Thyroid gland (tissue), 4 donors: Measurements from ENCODE around the gene TTC9B. TPM values are rescaled to one million over a fixed set of nuclear protein-coding genes. Genes with fewer than 3 reads are reported as not detected.

Experiments used
- DNase-seq, 2 donors: peaks; one replicate each; pipeline ENCODE4 v3.0.0-alpha.2; 2019
- H3K27ac ChIP-seq, 3 donors: fragments of 200-600 bp; sonication (generic); 1 replicate in 2 of 3; 2 replicates in 1 of 3; pipeline ENCODE4 v1.5.1; 2016 to 2019; ENCODE audit warnings: mild to moderate bottlenecking in 1 of 3, moderate library complexity in 1 of 3
- H3K27me3 ChIP-seq: fragments of 200-600 bp; sonication (generic); one replicate; pipeline ENCODE4 v1.5.1; 2019
- H3K36me3 ChIP-seq, 2 donors: fragments of 200-600 bp; sonication (generic); one replicate each; pipeline ENCODE4 v1.5.1; 2016 to 2019
- H3K4me1 ChIP-seq, 2 donors: fragments of 200-600 bp; sonication (generic); one replicate each; pipeline ENCODE4 v1.5.1; 2017 to 2019
- H3K4me3 ChIP-seq, 3 donors: fragments of 200-600 bp; sonication (generic); replicated peaks in 1 of 3; 1 replicate in 2 of 3; 2 replicates in 1 of 3; pipeline ENCODE4 v1.5.1; 2016; ENCODE audit warnings: mild to moderate bottlenecking in 1 of 3
- H3K9me3 ChIP-seq: fragments of 200-600 bp; sonication (generic); one replicate; pipeline ENCODE4 v1.5.1; 2017
- POLR2A ChIP-seq, 2 donors: fragments of 450-650 bp; IDR thresholded peaks; one replicate each; pipeline ENCODE4 v1.6.1; 2017; ENCODE audit warnings: antibody characterized with exemption in 2 of 2, mild to moderate bottlenecking in 2 of 2, moderate library complexity in 1 of 2
- WGBS, 2 donors: methylation state at CpG; one replicate each; pipeline ENCODE4 v1.1.5; 2017; 5-methylcytosine and 5-hydroxymethylcytosine counted together
- intact Hi-C: fragments of 100-400 bp; cut with DNase I; formaldehyde crosslinking; loops from one replicate; pipeline ENCODE4 v1.15.1; 2023
- total RNA-seq, 4 donors: library from RNA; depleted of rRNA; stranded (reverse); fragments of >200 nt; gene quantifications; one replicate each; pipeline ENCODE4 v1.2.3, GENCODE V29; 2016
- TF ChIP-seq, protein P1 (sequence below), 6 experiments: fragments of 200-600 bp in 3 of 6; fragments of 450-650 bp in 3 of 6; sonication (generic) in 3 of 6; IDR thresholded peaks; one replicate each; pipeline ENCODE4 v1.5.1; 2016 to 2019; ENCODE audit warnings: antibody characterized with exemption in 6 of 6, mild to moderate bottlenecking in 2 of 6, inconsistent platforms in 1 of 6, moderate library complexity in 1 of 6

The TTC9B gene
- total RNA-seq, 4 donors from 2014 or later: not detected

DNA sequence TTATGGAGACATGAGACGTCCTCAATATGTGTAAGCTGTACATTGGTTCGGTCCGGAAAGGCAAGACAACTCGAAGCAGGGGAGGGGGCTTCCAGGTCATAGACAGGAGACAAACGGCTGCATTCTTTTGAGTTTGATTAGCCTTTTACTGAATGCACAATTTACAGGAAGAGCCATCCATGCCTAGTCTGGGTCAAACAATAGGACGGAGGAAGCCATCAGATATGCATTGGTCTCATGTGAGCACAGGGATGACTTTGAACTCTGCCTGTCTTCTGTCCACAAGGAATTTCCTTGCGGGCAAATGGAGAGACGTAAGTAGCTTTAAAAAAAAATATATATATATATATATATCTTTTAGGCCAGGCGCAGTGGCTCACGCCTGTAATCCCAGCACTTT is 10.2 kb upstream of the TTC9B start:
- DNase-seq: no peak
- WGBS, 2 donors: 68 to 72% methylated on average over 10 of the region's 10 CpGs
- Histone ChIP-seq H3K9me3 (no peaks in the 10 kb centered on the region), H3K4me1 (peaks cover 7 to 31% of the 10 kb centered on the region in 2 donors), H3K36me3 (peaks cover 3 to 6% of the 10 kb centered on the region in 2 donors), H3K27ac (no peak overlapping the region), H3K27me3 (no peaks in the 10 kb centered on the region), H3K4me3 (no peak overlapping the region)
- intact Hi-C loops: no loop called here
- TF ChIP-seq, protein P1, sequence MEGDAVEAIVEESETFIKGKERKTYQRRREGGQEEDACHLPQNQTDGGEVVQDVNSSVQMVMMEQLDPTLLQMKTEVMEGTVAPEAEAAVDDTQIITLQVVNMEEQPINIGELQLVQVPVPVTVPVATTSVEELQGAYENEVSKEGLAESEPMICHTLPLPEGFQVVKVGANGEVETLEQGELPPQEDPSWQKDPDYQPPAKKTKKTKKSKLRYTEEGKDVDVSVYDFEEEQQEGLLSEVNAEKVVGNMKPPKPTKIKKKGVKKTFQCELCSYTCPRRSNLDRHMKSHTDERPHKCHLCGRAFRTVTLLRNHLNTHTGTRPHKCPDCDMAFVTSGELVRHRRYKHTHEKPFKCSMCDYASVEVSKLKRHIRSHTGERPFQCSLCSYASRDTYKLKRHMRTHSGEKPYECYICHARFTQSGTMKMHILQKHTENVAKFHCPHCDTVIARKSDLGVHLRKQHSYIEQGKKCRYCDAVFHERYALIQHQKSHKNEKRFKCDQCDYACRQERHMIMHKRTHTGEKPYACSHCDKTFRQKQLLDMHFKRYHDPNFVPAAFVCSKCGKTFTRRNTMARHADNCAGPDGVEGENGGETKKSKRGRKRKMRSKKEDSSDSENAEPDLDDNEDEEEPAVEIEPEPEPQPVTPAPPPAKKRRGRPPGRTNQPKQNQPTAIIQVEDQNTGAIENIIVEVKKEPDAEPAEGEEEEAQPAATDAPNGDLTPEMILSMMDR (IDR thresholded peaks at IDR 0.05): no peak
- no peak for TF ChIP-seq POLR2A (IDR thresholded peaks at IDR 0.05)

DNA sequence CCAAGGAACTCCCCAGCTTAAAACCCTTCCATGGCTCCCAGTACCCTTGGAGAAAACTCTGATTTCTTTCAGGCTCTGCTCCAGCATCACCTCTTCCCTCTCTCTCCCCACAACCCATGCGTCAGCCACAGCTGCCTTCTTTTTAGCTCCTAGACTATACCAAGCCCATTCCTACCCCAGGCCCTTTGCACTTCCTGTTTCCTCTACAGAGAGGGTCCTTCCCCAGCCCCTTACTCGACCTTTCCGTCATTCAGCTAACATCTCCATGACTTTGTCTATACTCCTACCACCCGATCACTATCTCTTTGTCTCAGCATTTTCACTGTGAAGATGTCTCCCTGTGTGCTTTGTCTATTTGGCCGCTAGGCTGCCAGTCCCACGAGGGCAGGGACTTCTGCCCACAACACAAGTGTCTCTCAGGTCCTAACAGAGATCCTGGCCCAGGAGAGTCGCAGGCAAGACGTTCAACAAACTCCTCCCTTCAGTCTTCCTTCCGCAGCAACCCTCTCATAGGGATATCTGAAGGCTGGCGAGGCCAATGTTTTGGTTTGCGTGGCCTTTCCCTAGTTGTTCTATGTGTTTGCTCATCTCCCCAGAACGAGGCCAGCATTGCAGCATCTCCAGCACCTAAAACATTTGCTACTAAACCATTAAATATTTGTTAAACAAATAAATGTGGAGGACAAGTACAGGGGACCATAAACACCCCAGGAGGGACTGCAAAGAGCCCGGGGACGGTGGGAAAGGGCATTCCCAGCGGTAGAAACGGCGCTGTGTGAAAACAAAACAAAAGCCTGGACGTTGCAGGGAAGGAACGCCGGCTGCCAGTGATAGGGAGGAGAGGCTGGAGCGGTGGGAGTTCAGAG is 7.5 kb upstream of the TTC9B start:
- Histone ChIP-seq H3K36me3 (no peaks in the 10 kb centered on the region), H3K27me3 (no peaks in the 10 kb centered on the region), H3K27ac (peak overlapping the region in 1 of 3 donors; percentile 26), H3K9me3 (no peaks in the 10 kb centered on the region), H3K4me1 (peaks cover 7 to 16% of the 10 kb centered on the region in 2 donors), H3K4me3 (peak overlapping the region in 1 of 3 donors; percentile 19)
- no peak for TF ChIP-seq POLR2A (IDR thresholded peaks at IDR 0.05)
- TF ChIP-seq, protein P1 (IDR thresholded peaks at IDR 0.05): no peak
- no peak for DNase-seq
- WGBS, 2 donors: 30 to 34% methylated on average over 21 of the region's 21 CpGs
- intact Hi-C loops: no loop called here

DNA sequence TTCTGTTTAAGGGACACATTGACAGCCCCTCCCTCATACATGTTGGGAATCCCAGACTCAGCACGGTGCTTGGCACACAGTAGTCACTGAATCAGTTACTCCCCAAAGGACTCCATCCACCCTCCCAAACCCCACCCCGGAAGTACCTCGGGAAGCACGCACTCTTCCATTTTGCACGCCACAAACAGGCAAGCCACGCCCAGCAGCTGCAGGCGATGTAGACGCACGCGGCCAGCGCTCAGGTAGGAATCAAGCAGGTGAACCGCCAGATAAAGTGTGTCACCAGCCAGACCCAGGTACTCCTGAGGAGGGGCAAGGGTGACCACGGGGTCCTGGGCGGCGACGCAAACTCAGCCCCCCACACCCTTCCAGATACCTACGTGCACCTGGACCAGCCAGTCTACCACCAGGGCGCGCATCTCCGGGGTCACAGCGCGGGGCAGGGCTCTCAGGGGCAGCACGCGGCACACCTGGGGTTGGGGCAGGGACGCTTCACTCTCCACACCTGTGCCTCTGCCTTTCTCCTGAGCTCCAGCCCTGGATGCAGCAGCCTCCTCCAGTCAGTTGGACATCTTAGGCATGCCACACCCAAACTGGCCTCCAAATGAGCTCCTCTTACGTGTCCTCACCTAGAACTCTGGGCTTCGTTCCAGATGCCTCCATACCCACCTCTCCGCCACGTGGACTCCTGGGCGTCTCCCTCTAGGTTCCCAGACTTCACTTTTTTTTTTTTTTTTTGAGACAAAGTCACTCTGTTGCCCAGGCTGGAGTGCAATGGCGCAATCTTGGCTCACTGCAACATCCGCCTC is 6.4 kb upstream of the TTC9B start:
- no peaks in the 10 kb centered on the region for H3K27me3 ChIP-seq
- H3K9me3 ChIP-seq: no peaks in the 10 kb centered on the region
- peaks cover 7 to 16% of the 10 kb centered on the region in 2 donors for H3K4me1 ChIP-seq
- intact Hi-C loops: loop anchor here (5.0 kb wide), 1 partner anchor 87 kb away; no protein-coding TSS in a partner anchor
- no peak for DNase-seq
- H3K36me3 ChIP-seq: no peaks in the 10 kb centered on the region
- TF ChIP-seq POLR2A (IDR thresholded peaks at IDR 0.05): no peak
- TF ChIP-seq, protein P1 (IDR thresholded peaks at IDR 0.05): no peak
- no peak overlapping the region for H3K27ac ChIP-seq
- no peak overlapping the region for H3K4me3 ChIP-seq
- WGBS, 2 donors: 86 to 89% methylated on average over 21 to 27 of the region's 32 CpGs

DNA sequence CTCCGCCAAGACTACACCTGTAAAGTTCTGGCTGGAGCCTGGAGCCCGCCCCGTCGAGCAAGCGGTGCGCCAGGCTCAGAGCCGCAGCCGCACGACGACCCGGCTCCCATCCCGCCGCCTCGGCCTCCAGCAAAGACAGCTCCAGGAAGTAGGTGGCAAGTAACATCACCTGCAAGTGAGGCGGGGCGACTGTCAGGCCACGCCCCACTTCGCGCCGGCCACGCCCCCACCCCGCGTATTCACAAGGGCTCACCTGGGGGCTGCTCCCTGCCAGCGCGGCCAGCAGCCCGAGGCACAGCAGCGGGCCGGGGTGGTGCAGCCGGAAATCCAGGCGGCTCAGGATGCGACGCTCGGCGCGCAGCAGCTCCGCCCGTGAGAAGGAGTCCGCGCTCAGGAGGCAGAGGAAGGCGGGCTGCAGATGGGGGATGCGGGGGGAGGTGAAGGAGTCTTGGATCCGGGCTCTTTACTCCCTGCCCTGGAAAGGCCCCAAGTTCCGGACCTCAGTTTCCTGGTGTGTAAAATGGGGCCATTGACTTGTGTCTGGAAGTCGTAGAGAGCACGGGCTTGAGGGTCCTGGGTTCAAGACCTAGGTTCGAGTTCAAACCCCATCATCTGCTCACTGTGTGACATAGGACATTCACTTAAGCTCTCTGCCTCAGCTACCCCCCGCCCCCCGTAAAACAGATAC is 5.1 kb upstream of the TTC9B start:
- Histone ChIP-seq H3K27ac (no peak overlapping the region), H3K27me3 (no peaks in the 10 kb centered on the region), H3K4me3 (no peak overlapping the region), H3K9me3 (no peaks in the 10 kb centered on the region), H3K36me3 (no peaks in the 10 kb centered on the region), H3K4me1 (peaks cover 7 to 16% of the 10 kb centered on the region in 2 donors)
- WGBS, 2 donors: 54 to 67% methylated on average over 24 to 32 of the region's 48 CpGs
- TF ChIP-seq, protein P1 (IDR thresholded peaks at IDR 0.05): no peak
- no peak for TF ChIP-seq POLR2A (IDR thresholded peaks at IDR 0.05)
- DNase-seq: no peak
- intact Hi-C loops: loop anchor here (5.0 kb wide), 1 partner anchor 86 kb away; no protein-coding TSS in a partner anchor
